OCI-M2 (cell line): ENCODE results near the gene HDAC4.

ENCODE experiments used
- DNase-seq: peaks from one replicate; lab custom pipeline; 2025; ENCODE audit not compliant: unreplicated experiment; lab: John Stamatoyannopoulos, UW

HDAC4 gene

GRCh38 chr2:239022437-239023260 lies 378.2 kb downstream of the HDAC4 start:
- DNase-seq = no peak

GRCh38 chr2:239021651-239022436 lies 379.0 kb downstream of the HDAC4 start:
- no peak for DNase-seq

- no peak for DNase-seq
Observed at GRCh38 chr2:239021224-239021623, 379.6 kb downstream of the HDAC4 start.

- no peak for DNase-seq
Observed at GRCh38 chr2:239020541-239021041, 380.2 kb downstream of the HDAC4 start.

GRCh38 chr2:239019183-239019581 lies 381.6 kb downstream of the HDAC4 start:
- DNase-seq = no peak

GRCh38 chr2:239018271-239019182 lies 382.3 kb downstream of the HDAC4 start:
- no peak for DNase-seq

- DNase-seq = no peak
Observed at GRCh38 chr2:239017491-239018098, 383.2 kb downstream of the HDAC4 start.

- DNase-seq = no peak
Observed at GRCh38 chr2:239015901-239016675, 384.7 kb downstream of the HDAC4 start.

GRCh38 chr2:239015218-239015900 lies 385.5 kb downstream of the HDAC4 start:
- no peak for DNase-seq

GRCh38 chr2:239014458-239015217 lies 386.2 kb downstream of the HDAC4 start:
- no peak for DNase-seq

- DNase-seq = no peak
Observed at GRCh38 chr2:239013678-239013976, 387.2 kb downstream of the HDAC4 start.

- DNase-seq = no peak
Observed at GRCh38 chr2:239012936-239013677, 387.7 kb downstream of the HDAC4 start.

- no peak for DNase-seq
Observed at GRCh38 chr2:239012228-239012627, 388.6 kb downstream of the HDAC4 start.

GRCh38 chr2:239009589-239009961 lies 391.2 kb downstream of the HDAC4 start:
- DNase-seq = no peak

GRCh38 chr2:239008677-239009588 lies 391.9 kb downstream of the HDAC4 start:
- no peak for DNase-seq

- no peak for DNase-seq
Observed at GRCh38 chr2:239008004-239008403, 392.8 kb downstream of the HDAC4 start.
